HepG2 (cell line): ENCODE measurements around the gene ACACB. TPM values are rescaled to one million over a fixed set of nuclear protein-coding genes. Genes with fewer than 3 reads are reported as not detected.
A peak's percentile ranks its signal among the peaks of the same experiment; 100 is the strongest.

Experiments
- ATAC-seq: fragments of 200-7000 bp; cut with Tn5 transposase; 3 replicates; pipeline ENCODE4 v1.9.1; 2020; ENCODE audit warnings: mild to moderate bottlenecking, moderate library complexity
- BruUV-seq: library from RNA; stranded (reverse); fragments of 400-500 nt; replicated peaks from 2 replicates; lab custom pipeline; 2021; lab: Mats Ljungman, UMichigan
- CTCF ChIA-PET: fragments of 300-600 bp; formaldehyde crosslinking; extraction: SDS; loops from one replicate; lab custom pipeline; 2021; ENCODE audit warnings: low total read pairs, inconsistent platforms, low intra/inter-chr PET ratio; lab: Yijun Ruan, JAX
- POLR2A ChIA-PET: fragments of 350-600 bp; sonication (Branson Sonifier 250); formaldehyde crosslinking; loops from one replicate; lab custom pipeline; 2020; ENCODE audit warnings: antibody characterized with exemption, inconsistent platforms; lab: Yijun Ruan, JAX
- DNase-seq: peaks from one replicate; pipeline ENCODE4 v3.0.0-alpha.2; 2015; ENCODE audit warnings: low spot score
- FAIRE-seq: peaks from 3 replicates; lab custom pipeline; 2011; peaks lifted over from hg19 to GRCh38; lab: Jason Lieb, UNC
- H2AFZ ChIP-seq: one replicate; pipeline ENCODE4 v1.6.1; 2011; ENCODE audit warnings: low read length, inconsistent platforms
- H3K27ac ChIP-seq: fragments of 300-600 bp; 3 replicates; pipeline ENCODE4 v1.8.0; 2011; ENCODE audit warnings: mixed run types, mild to moderate bottlenecking, mixed read lengths, low read length, inconsistent platforms; ENCODE audit not compliant: insufficient read depth; ENCODE audit errors: extremely low read length
- H3K27me3 ChIP-seq, 2 experiments: fragments of 200-600 bp in 1 of 2; 2 replicates in 1 of 2; 3 replicates in 1 of 2; pipeline versions ENCODE4 v1.6.0 to v1.8.0; 2011; ENCODE audit warnings: low read length in 2 of 2, mild to moderate bottlenecking in 2 of 2, moderate library complexity in 2 of 2, inconsistent platforms in 1 of 2; ENCODE audit not compliant: insufficient read depth in 2 of 2, control insufficient read depth in 1 of 2
- H3K36me3 ChIP-seq, 2 experiments: fragments of 200-600 bp in 1 of 2; replicated peaks in 1 of 2; 2 replicates in 1 of 2; 3 replicates in 1 of 2; pipeline versions ENCODE4 v1.5.1 to v1.8.0; 2011; ENCODE audit warnings: low read length in 2 of 2, inconsistent platforms in 1 of 2; ENCODE audit not compliant: insufficient read depth in 2 of 2, control insufficient read depth in 1 of 2
- H3K4me1 ChIP-seq: 2 replicates; pipeline ENCODE4 v1.5.1; 2012; ENCODE audit warnings: low read length, inconsistent platforms; ENCODE audit not compliant: insufficient read depth
- H3K4me2 ChIP-seq: 2 replicates; pipeline ENCODE4 v1.6.0; 2011; ENCODE audit warnings: low read depth, low read length, inconsistent platforms
- H3K4me3 ChIP-seq, 3 experiments: fragments of 200-600 bp in 1 of 3; sonication (generic), shearing (Covaris generic) in 1 of 3; replicated peaks in 1 of 3; 2 replicates each; pipeline ENCODE4 v1.5.1; 2011 to 2016; ENCODE audit warnings: low read length in 3 of 3, inconsistent platforms in 2 of 3, low read depth in 2 of 3, mild to moderate bottlenecking in 2 of 3, control low read depth in 1 of 3, mixed read lengths in 1 of 3; ENCODE audit not compliant: insufficient read depth in 1 of 3
- H3K79me2 ChIP-seq: one replicate; pipeline ENCODE4 v1.6.1; 2011; ENCODE audit warnings: low read length, inconsistent platforms; ENCODE audit not compliant: insufficient read depth
- H3K9ac ChIP-seq: 2 replicates; pipeline ENCODE4 v1.6.0; 2011; ENCODE audit warnings: mild to moderate bottlenecking, low read depth, low read length, inconsistent platforms; ENCODE audit not compliant: insufficient read depth
- H3K9me3 ChIP-seq: 2 replicates; pipeline ENCODE4 v1.5.1; 2012; ENCODE audit warnings: mild to moderate bottlenecking, low read length
- H4K20me1 ChIP-seq: 2 replicates; pipeline ENCODE4 v1.6.0; 2011; ENCODE audit warnings: inconsistent platforms, mild to moderate bottlenecking, low read length, moderate library complexity; ENCODE audit not compliant: insufficient read depth
- FOXP1 ChIP-seq, 2 experiments: fragments of 450-650 bp in 1 of 2; IDR thresholded peaks; 2 replicates each; pipeline ENCODE4 v1.6.1; 2017 to 2018; ENCODE audit warnings: antibody characterized with exemption in 1 of 2
- GATA4 ChIP-seq: sonication (generic); IDR thresholded peaks from 2 replicates; pipeline ENCODE4 v1.6.1; 2016; ENCODE audit warnings: antibody characterized with exemption, low read depth, borderline replicate concordance
- GFI1 ChIP-seq: sonication (generic); formaldehyde crosslinking; IDR thresholded peaks from 2 replicates; pipeline ENCODE4 v1.5.0; 2020; ENCODE audit warnings: missing genetic modification reagents, mild to moderate bottlenecking, borderline replicate concordance
- GZF1 ChIP-seq: sonication (generic); formaldehyde crosslinking; IDR thresholded peaks from 2 replicates; pipeline ENCODE4 v1.5.1; 2020; ENCODE audit warnings: mild to moderate bottlenecking, missing genetic modification reagents
- HOXA3 ChIP-seq: sonication (generic); formaldehyde crosslinking; IDR thresholded peaks from 2 replicates; pipeline ENCODE4 v1.5.0; 2020; ENCODE audit warnings: missing genetic modification reagents
- MAFF ChIP-seq: IDR thresholded peaks from 2 replicates; pipeline ENCODE4 v1.6.1; 2011; ENCODE audit warnings: low read depth, low read length, improper control_type of control experiment
- MBD4 ChIP-seq: IDR thresholded peaks from 2 replicates; pipeline ENCODE4 v1.6.1; 2012; ENCODE audit warnings: low read length, inconsistent platforms, borderline replicate concordance
- NR2F1 ChIP-seq, 2 experiments: fragments of 450-650 bp in 1 of 2; formaldehyde crosslinking in 1 of 2; IDR thresholded peaks; 2 replicates each; pipeline versions ENCODE4 v1.5.0 to v1.6.1; 2016 to 2020; ENCODE audit warnings: mild to moderate bottlenecking in 1 of 2, missing compliant biosample characterization in 1 of 2, missing genetic modification reagents in 1 of 2, moderate library complexity in 1 of 2
- POGZ ChIP-seq: sonication (generic); formaldehyde crosslinking; IDR thresholded peaks from 2 replicates; pipeline ENCODE4 v1.4.0; 2020; ENCODE audit warnings: mild to moderate bottlenecking, missing genetic modification reagents
- SNRNP70 ChIP-seq: fragments of 200-400 bp; formaldehyde crosslinking; IDR thresholded peaks from 2 replicates; pipeline ENCODE4 v1.6.1; 2017; ENCODE audit warnings: mild to moderate bottlenecking, low read depth, low read length, moderate library complexity
- ZFAT ChIP-seq: sonication (generic); formaldehyde crosslinking; conservative IDR thresholded peaks from 2 replicates; pipeline ENCODE4 v1.8.1; 2023; ENCODE audit warnings: missing genetic modification reagents, inconsistent platforms
- ZFP36L2 ChIP-seq: sonication (generic); formaldehyde crosslinking; IDR thresholded peaks from 2 replicates; pipeline ENCODE4 v1.4.0; 2020; ENCODE audit warnings: missing genetic modification reagents
- ZNF143 ChIP-seq: sonication (generic); formaldehyde crosslinking; IDR thresholded peaks from 2 replicates; pipeline ENCODE4 v1.4.0; 2020; ENCODE audit warnings: missing genetic modification reagents
- ZNF446 ChIP-seq: sonication (generic); formaldehyde crosslinking; IDR thresholded peaks from 2 replicates; pipeline ENCODE4 v1.5.0; 2020; ENCODE audit warnings: mild to moderate bottlenecking, missing genetic modification reagents
- ZNF460 ChIP-seq: sonication (generic); formaldehyde crosslinking; IDR thresholded peaks from 2 replicates; pipeline ENCODE4 v1.5.1; 2020; ENCODE audit warnings: missing genetic modification reagents, mild to moderate bottlenecking, borderline replicate concordance
- ZNF720 ChIP-seq: sonication (generic); formaldehyde crosslinking; IDR thresholded peaks from 2 replicates; pipeline ENCODE4 v1.4.0; 2020; ENCODE audit warnings: missing genetic modification reagents
- ZZZ3 ChIP-seq: sonication (generic); formaldehyde crosslinking; IDR thresholded peaks from 2 replicates; pipeline ENCODE4 v1.4.0; 2020; ENCODE audit warnings: missing genetic modification reagents, mild to moderate bottlenecking, borderline replicate concordance
- WGBS: methylation state at CpG from one replicate; pipeline ENCODE4 v1.1.6; 2017; ENCODE audit warnings: low lambda C conversion rate; 5-methylcytosine and 5-hydroxymethylcytosine counted together
- in situ Hi-C: cut with HindIII; loops from 2 replicates; pipeline ENCODE4 v1.10.0; 2017; ENCODE audit warnings: low pct_unique_long_range_greater_than_20kb; ENCODE audit not compliant: extremely low pct_ligation_motif_present
- intact Hi-C: fragments of 100-400 bp; cut with micrococcal nuclease; formaldehyde crosslinking; loops from one replicate; pipeline ENCODE4 v1.10.0; 2022; ENCODE audit not compliant: unreplicated experiment
- polyA plus RNA-seq, 8 experiments: library from polyadenylated mRNA; depleted of rRNA in 3 of 8; stranded (reverse) in 7 of 8; unstranded in 1 of 8; fragments of >200 nt; fragmentation: Illumina TruSeq in 4 of 8; extraction: Trizol in 4 of 8; gene quantifications; 2 replicates each; pipeline versions ENCODE4 v1.2.1 to v1.2.3, GENCODE V29; 2011 to 2016; ENCODE audit warnings: low read depth in 4 of 8, missing spikeins in 1 of 8, mixed read lengths in 1 of 8; ENCODE audit not compliant: insufficient read depth in 1 of 8
- total RNA-seq, 5 experiments: library from RNA; depleted of rRNA; stranded (reverse); fragments of >200 nt; fragmentation: Illumina TruSeq; extraction: Trizol; gene quantifications; 2 replicates each; pipeline ENCODE4 v1.2.3, GENCODE V29; 2016; ENCODE audit warnings: low read depth in 1 of 5
- TF ChIP-seq, protein P1 (sequence below): sonication (generic); formaldehyde crosslinking; IDR thresholded peaks from 2 replicates; pipeline ENCODE4 v1.8.0; 2022; ENCODE audit warnings: mild to moderate bottlenecking, missing genetic modification reagents, moderate library complexity
- TF ChIP-seq, protein P2 (sequence below): sonication (generic); formaldehyde crosslinking; IDR thresholded peaks from 2 replicates; pipeline ENCODE4 v1.4.0; 2020; ENCODE audit warnings: low read depth, mild to moderate bottlenecking, missing genetic modification reagents
- TF ChIP-seq, protein P3 (sequence below): sonication (generic); formaldehyde crosslinking; IDR thresholded peaks from 2 replicates; pipeline ENCODE4 v1.9.0; 2021; ENCODE audit warnings: missing genetic modification reagents, borderline replicate concordance

The ACACB gene
- total and polyA plus RNA-seq, 2 of the 13 experiments (the other 11 are each of a cell fraction or from before 2014, with no cell fraction given), result 6.2 to 8.6 TPM

DNA sequence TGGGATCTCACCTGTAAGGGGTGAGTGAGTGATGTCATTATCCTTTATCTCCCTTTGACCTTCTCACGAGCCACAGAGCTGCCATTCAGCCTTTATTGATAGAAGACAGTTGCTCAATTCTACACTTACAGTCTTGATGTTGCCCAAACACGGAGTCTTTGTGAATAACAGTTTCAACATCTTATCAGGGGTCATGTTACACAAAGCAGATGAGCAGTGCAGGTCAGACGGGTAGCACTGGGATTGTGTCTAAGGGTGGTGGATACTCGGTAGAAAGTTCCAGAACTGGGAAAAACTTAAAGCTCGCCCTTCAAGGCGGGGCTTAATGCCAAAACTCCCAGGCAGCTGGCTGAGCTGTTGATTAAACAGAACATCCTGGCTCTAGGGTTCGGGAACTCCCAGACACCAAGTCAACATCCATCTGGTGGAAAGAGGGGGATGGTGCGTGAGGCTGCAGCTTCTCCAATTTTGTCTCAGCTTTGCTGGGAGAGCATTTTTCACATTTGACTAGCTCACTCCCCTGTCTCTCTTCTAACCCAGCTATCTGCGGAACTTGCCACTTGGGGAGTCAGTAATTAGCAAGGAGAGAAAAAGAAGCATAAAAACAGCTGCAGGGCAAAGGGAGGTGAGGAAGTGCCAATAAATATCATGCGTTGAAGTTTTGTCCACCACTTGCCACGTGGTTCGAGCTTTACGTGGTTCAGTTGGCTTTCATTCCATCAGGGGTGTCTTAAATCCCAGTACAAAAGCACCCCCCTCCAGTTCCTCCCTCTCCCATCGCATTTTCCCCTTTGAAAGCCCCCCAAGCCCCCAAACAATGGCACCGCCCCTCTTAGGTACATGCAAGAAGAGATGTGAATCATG lies 161.7 kb downstream of the ACACB start:
- intact Hi-C loops, result no loop called here
- Histone ChIP-seq H3K4me2 (peak overlapping the region; percentile 67), H4K20me1 (no peaks in the 10 kb centered on the region), H3K9me3 (no peaks in the 10 kb centered on the region), H3K27me3 (peaks cover 0 to 1% of the 10 kb centered on the region in 2 experiments; a peak in 1 of 5 replicates), H3K9ac (peak overlapping the region; percentile 30; the same call in 1 of the 2 replicates), H3K4me3 (peak overlapping the region in 1 of 3 experiments; percentile 21; a peak in 1 of 6 replicates), H3K79me2 (no peaks in the 10 kb centered on the region), H2AFZ (no peak overlapping the region), H3K36me3 (no peaks in the 10 kb centered on the region), H3K4me1 (peaks cover 53% of the 10 kb centered on the region), H3K27ac (peak overlapping the region; percentile 50)
- ChIA-PET POLR2A (interaction anchor here (0.8 to 1.0 kb wide), 3 partner anchors 80 to 162 kb away, joined by 3 to 5 read pairs (median 3); partner anchors contain the start of gene ACACB), CTCF (no interaction called here)
- DNase-seq (peak; percentile 97), FAIRE-seq (peak; percentile 97), ATAC-seq (peak; percentile 83)
- WGBS, result 18% methylated on average over 13 of the region's 15 CpGs
- in situ Hi-C loops, result no loop called here
- no TSS peak for BruUV-seq
- TF ChIP-seq GFI1 (CRISPR knock-in tag) (no peak; the same call in 1 of the 2 replicates), ZFP36L2 (no peak), ZNF143 (CRISPR knock-in tag) (no peak), GZF1 (CRISPR knock-in tag) (peak; percentile 66; the same call in 1 of the 2 replicates), ZZZ3 (CRISPR knock-in tag) (no peak), POGZ (peak; percentile 59; the same call in 1 of the 2 replicates), SNRNP70 (no peak), ZNF720 (CRISPR knock-in tag) (no peak), HOXA3 (CRISPR knock-in tag) (peak; percentile 78), ZFAT (CRISPR knock-in tag) (no peak), FOXP1 (IDR thresholded peaks at IDR 0.05) (peak; percentile 51; the same call in 1 of the 2 replicates), FOXP1 (CRISPR knock-in tag; IDR thresholded peaks at IDR 0.05) (peak; percentile 71; the same call in 1 of the 2 replicates), ZNF460 (CRISPR knock-in tag) (no peak; the same call in 1 of the 2 replicates), GATA4 (peak; percentile 26; the same call in 1 of the 2 replicates), NR2F1 (CRISPR knock-in tag; IDR thresholded peaks at IDR 0.05) (peak; percentile 84 to 86), MBD4 (no peak), MAFF (no peak), ZNF446 (CRISPR knock-in tag) (no peak)
- TF ChIP-seq, protein P1, sequence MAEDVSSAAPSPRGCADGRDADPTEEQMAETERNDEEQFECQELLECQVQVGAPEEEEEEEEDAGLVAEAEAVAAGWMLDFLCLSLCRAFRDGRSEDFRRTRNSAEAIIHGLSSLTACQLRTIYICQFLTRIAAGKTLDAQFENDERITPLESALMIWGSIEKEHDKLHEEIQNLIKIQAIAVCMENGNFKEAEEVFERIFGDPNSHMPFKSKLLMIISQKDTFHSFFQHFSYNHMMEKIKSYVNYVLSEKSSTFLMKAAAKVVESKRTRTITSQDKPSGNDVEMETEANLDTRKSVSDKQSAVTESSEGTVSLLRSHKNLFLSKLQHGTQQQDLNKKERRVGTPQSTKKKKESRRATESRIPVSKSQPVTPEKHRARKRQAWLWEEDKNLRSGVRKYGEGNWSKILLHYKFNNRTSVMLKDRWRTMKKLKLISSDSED, result no peak
- TF ChIP-seq, protein P2, sequence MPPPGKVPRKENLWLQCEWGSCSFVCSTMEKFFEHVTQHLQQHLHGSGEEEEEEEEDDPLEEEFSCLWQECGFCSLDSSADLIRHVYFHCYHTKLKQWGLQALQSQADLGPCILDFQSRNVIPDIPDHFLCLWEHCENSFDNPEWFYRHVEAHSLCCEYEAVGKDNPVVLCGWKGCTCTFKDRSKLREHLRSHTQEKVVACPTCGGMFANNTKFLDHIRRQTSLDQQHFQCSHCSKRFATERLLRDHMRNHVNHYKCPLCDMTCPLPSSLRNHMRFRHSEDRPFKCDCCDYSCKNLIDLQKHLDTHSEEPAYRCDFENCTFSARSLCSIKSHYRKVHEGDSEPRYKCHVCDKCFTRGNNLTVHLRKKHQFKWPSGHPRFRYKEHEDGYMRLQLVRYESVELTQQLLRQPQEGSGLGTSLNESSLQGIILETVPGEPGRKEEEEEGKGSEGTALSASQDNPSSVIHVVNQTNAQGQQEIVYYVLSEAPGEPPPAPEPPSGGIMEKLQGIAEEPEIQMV (CRISPR knock-in tag), result no peak
- TF ChIP-seq, protein P3, sequence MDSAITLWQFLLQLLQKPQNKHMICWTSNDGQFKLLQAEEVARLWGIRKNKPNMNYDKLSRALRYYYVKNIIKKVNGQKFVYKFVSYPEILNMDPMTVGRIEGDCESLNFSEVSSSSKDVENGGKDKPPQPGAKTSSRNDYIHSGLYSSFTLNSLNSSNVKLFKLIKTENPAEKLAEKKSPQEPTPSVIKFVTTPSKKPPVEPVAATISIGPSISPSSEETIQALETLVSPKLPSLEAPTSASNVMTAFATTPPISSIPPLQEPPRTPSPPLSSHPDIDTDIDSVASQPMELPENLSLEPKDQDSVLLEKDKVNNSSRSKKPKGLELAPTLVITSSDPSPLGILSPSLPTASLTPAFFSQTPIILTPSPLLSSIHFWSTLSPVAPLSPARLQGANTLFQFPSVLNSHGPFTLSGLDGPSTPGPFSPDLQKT (CRISPR knock-in tag), result no peak
